ENCODE measurements around the gene MAPK7. TPM values are rescaled to one million over a fixed set of nuclear protein-coding genes. Genes with fewer than 3 reads are reported as not detected.

MAPK7 gene
- total RNA-seq, 1 donor from 2014 or later, result 44.3 TPM

DNA sequence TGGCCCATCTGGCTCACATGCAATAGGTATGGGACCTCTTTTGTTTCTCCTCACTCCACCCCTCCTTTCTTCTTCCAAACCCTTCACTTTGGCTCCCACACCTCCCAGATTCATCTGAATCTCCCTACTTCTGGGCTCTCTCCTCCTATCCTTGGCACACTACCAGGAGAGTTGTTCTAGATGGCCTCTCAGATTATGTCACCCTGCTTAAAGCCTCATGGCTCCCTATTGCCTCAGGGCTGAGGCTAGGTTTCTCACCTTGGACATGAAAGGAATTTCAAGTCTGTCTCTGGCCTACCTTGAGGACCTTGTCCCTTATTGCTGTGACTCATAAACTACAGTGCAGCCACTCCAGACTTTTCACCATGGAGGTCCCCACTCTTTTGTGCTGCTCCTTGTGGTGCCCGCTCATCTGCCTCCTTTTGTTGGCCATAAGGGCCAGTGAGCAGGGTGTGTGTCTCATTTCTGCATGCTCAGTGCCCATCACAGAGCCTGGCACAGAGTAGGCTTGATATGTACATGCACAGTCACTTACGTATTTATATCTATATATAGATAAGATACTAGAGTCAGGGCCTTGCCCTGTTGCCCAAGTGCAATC is 9.7 kb downstream of the MAPK7 start:
- no peak for DNase-seq (ENCODE audit: extremely low spot score, unreplicated experiment)
- Mint-ChIP-seq H3K36me3 (peaks cover 11% of the 10 kb centered on the region), H3K27ac (peak overlapping the region; percentile 84), H3K4me3 (peak overlapping the region; percentile 71), H3K9me3 (no peaks in the 10 kb centered on the region), H3K4me1 (ENCODE audit: unreplicated experiment) (peaks cover 48% of the 10 kb centered on the region), H3K27me3 (no peaks in the 10 kb centered on the region)
- TF ChIP-seq, protein P1, sequence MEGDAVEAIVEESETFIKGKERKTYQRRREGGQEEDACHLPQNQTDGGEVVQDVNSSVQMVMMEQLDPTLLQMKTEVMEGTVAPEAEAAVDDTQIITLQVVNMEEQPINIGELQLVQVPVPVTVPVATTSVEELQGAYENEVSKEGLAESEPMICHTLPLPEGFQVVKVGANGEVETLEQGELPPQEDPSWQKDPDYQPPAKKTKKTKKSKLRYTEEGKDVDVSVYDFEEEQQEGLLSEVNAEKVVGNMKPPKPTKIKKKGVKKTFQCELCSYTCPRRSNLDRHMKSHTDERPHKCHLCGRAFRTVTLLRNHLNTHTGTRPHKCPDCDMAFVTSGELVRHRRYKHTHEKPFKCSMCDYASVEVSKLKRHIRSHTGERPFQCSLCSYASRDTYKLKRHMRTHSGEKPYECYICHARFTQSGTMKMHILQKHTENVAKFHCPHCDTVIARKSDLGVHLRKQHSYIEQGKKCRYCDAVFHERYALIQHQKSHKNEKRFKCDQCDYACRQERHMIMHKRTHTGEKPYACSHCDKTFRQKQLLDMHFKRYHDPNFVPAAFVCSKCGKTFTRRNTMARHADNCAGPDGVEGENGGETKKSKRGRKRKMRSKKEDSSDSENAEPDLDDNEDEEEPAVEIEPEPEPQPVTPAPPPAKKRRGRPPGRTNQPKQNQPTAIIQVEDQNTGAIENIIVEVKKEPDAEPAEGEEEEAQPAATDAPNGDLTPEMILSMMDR (conservative IDR thresholded peaks at IDR 0.05), result no peak

DNA sequence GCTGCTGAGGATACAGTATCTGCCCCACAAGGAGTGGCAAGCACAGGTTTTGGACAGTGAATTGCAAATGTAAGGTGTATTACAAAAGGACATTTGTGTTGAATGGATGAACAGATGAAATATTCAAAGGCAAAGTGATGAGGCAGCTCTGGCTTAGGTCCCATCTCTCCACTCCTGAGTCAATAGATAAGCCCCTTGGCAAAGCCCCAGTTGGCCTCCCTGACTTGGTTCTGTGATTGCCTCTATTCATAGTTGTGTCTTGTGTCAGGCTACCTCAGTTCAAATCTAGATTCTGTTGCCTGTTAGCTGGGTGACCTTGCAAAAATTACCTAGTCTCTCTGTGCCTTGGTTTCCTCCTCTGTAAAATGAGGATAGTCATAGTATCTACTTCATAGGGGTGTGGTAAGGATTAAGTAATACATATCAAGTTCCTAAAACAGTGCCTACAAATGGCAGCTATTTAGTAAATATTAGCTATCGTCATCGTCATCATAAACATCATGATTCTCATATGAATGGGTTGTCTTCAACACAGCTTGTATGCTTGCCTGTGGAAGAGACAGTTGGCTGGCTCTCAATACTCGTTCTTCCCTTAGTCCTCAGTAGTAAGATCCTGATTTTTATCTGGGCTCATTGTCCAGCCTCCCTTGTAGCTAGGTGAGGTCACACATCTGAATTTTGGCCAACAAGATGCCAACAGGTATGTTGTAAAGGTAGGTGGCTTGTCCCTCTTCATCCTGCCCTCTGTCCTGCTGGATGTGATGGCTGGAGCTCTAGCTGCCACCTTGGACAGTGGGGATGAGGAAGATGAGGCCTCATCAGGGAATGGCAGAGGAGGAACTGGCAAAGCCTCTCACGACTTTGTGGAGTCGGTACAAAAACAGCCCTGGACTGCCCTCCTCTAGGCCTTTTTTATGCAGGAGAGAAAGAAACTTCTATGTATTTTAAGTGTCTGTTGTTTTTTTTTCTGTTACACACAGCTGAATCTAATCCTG is 10.8 kb downstream of the MAPK7 start:
- H3K9me3 Mint-ChIP-seq, result no peaks in the 10 kb centered on the region
- H3K36me3 Mint-ChIP-seq, result peaks cover 9% of the 10 kb centered on the region
- H3K4me1 Mint-ChIP-seq (ENCODE audit: unreplicated experiment), result peaks cover 42% of the 10 kb centered on the region
- H3K27ac Mint-ChIP-seq, result no peak overlapping the region
- DNase-seq (ENCODE audit: extremely low spot score, unreplicated experiment), result no peak
- H3K27me3 Mint-ChIP-seq, result no peaks in the 10 kb centered on the region
- TF ChIP-seq, protein P1 (conservative IDR thresholded peaks at IDR 0.05), result no peak
- H3K4me3 Mint-ChIP-seq, result no peak overlapping the region

DNA sequence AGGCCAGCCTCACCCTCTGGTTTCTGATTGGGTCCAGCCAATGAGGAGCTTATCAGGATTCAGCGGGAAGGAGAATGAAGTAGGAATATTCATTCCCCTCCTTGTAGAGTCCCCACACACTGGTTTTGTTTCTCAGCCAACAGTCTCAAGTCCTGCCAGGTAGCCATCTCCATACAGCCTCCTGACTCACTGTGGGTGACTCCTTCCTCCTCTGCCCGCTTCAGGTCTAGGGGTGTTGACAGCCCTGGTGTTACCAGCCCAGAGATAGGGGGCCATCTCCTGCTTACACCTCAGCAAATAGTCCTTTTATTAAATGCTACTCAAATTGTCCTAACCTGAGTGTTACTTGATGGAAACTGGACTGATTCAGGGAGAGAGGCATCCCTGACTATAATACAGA is 12.7 kb downstream of the MAPK7 start:
- Mint-ChIP-seq H3K4me1 (ENCODE audit: unreplicated experiment) (peaks cover 35% of the 10 kb centered on the region), H3K36me3 (no peaks in the 10 kb centered on the region)

DNA sequence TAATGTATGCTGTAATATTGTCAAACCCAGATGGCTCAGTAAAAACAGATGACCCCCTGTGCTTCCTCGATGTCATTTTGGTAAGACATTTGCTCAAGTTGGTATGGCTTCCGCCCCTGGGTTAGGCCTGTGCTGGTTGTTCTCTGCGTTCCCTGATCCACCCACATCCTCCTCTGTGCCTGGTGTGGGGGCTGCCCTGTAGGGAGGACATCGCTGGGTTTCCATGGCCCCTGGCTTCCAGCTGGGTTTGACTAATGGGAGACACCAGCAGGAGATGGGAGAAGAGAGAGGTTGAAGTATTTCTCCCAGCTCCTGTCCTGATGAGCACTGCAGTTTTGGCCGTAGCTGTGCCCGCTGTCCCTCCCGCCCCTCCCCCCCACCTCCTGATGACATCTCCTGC is 13.1 kb downstream of the MAPK7 start:
- Mint-ChIP-seq H3K36me3 (no peaks in the 10 kb centered on the region), H3K9me3 (no peaks in the 10 kb centered on the region), H3K27me3 (no peaks in the 10 kb centered on the region), H3K27ac (no peak overlapping the region), H3K4me1 (ENCODE audit: unreplicated experiment) (peaks cover 32% of the 10 kb centered on the region), H3K4me3 (no peak overlapping the region)
- DNase-seq (ENCODE audit: extremely low spot score, unreplicated experiment), result no peak
- TF ChIP-seq, protein P1 (conservative IDR thresholded peaks at IDR 0.05), result no peak

More for the DNA sequence above, 12.7 kb downstream of the MAPK7 start:
- Mint-ChIP-seq H3K9me3 (no peaks in the 10 kb centered on the region), H3K27ac (no peak overlapping the region), H3K27me3 (no peaks in the 10 kb centered on the region), H3K4me3 (no peak overlapping the region)
- DNase-seq (ENCODE audit: extremely low spot score, unreplicated experiment), result no peak
- TF ChIP-seq, protein P1 (conservative IDR thresholded peaks at IDR 0.05), result no peak

DNA sequence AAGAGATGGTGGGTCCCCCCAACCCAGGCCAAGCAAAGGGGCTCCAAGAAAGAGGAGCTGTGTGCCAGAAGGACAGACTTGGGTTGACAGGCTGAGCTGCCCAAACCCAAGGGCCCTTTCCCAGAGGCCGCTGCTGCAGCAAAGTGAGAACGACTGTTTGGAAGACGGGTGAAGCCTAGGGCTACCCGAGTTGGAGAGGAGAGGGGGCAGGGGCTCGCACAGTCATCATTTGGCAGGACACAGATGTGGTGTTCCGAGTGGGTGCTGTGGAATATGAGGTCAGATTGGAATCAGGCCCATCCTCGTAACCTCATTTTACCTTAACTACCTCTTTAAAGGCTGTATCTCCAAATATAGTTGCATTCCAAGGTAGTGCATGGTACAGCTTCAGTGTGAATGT is 14.0 kb downstream of the MAPK7 start:
- no peak for DNase-seq (ENCODE audit: extremely low spot score, unreplicated experiment)
- H3K27ac Mint-ChIP-seq, result no peak overlapping the region
- no peaks in the 10 kb centered on the region for H3K36me3 Mint-ChIP-seq
- TF ChIP-seq, protein P1 (conservative IDR thresholded peaks at IDR 0.05), result no peak
- no peaks in the 10 kb centered on the region for H3K9me3 Mint-ChIP-seq
- H3K4me1 Mint-ChIP-seq (ENCODE audit: unreplicated experiment), result peaks cover 29% of the 10 kb centered on the region
- H3K4me3 Mint-ChIP-seq, result no peak overlapping the region
- H3K27me3 Mint-ChIP-seq, result no peaks in the 10 kb centered on the region

All from type B pancreatic cell (in vitro differentiated cells).